CD4-positive, alpha-beta memory T cell (primary cell): ENCODE results near the gene CEP162. TPM values are rescaled to one million over a fixed set of nuclear protein-coding genes. Genes with fewer than 3 reads are reported as not detected.
"Not testable (repeated sequence)": the region's sequence is repeated elsewhere in the genome, so short reads cannot be mapped to it uniquely, and the experiment has no call there.

Experiments used
- CTCF ChIA-PET: fragments of 350-600 bp; sonication (Branson Sonifier 250); formaldehyde crosslinking; loops from one replicate; lab custom pipeline; 2021; ENCODE audit warnings: inconsistent platforms; ENCODE audit not compliant: partially characterized antibody; lab: Charles Lee
- POLR2A ChIA-PET: fragments of 350-600 bp; sonication (Branson Sonifier 250); formaldehyde crosslinking; loops from one replicate; lab custom pipeline; 2021; ENCODE audit not compliant: partially characterized antibody; lab: Charles Lee
- DNase-seq, 5 donors: peaks; one replicate each; pipeline versions ENCODE4 v3.0.0 to v3.0.0-alpha.2; 2020 to 2022; ENCODE audit warnings: mixed read lengths in 1 of 5
- H3K27ac ChIP-seq: one replicate; pipeline ENCODE4 v1.7.0; 2013; ENCODE audit warnings: low read depth, low read length
- H3K27me3 ChIP-seq: 2 replicates; pipeline ENCODE4 v1.7.0; 2013; ENCODE audit warnings: mild to moderate bottlenecking, low read length, moderate library complexity; ENCODE audit not compliant: insufficient read depth
- H3K36me3 ChIP-seq: 2 replicates; pipeline ENCODE4 v1.7.0; 2013; ENCODE audit warnings: mild to moderate bottlenecking, low read length, moderate library complexity; ENCODE audit not compliant: insufficient read depth
- H3K4me1 ChIP-seq: 2 replicates; pipeline ENCODE4 v1.7.0; 2013; ENCODE audit warnings: mild to moderate bottlenecking, low read length, moderate library complexity; ENCODE audit not compliant: insufficient read depth
- H3K4me3 ChIP-seq, 2 donors: one replicate each; pipeline ENCODE4 v1.7.0; 2013; ENCODE audit warnings: low read length in 2 of 2, mild to moderate bottlenecking in 1 of 2
- H3K9me3 ChIP-seq, 2 donors: one replicate each; pipeline ENCODE4 v1.7.0; 2013; ENCODE audit warnings: low read length in 2 of 2, control low read depth in 1 of 2; ENCODE audit not compliant: control insufficient read depth in 1 of 2
- H3K27ac Mint-ChIP-seq, 7 donors: one replicate each; pipeline ENCODE4 v1.8.0; 2020 to 2021; ENCODE audit warnings: mixed read lengths in 7 of 7, mild to moderate bottlenecking in 6 of 7, inconsistent platforms in 3 of 7, moderate library complexity in 3 of 7
- H3K27me3 Mint-ChIP-seq, 2 donors: one replicate each; pipeline ENCODE4 v1.8.0; 2020 to 2021; ENCODE audit warnings: mixed read lengths in 2 of 2
- H3K36me3 Mint-ChIP-seq, 2 donors: one replicate each; pipeline ENCODE4 v1.8.0; 2020 to 2021; ENCODE audit warnings: mixed read lengths in 2 of 2, inconsistent platforms in 1 of 2, mild to moderate bottlenecking in 1 of 2
- H3K4me1 Mint-ChIP-seq, 4 donors: one replicate each; pipeline ENCODE4 v1.8.0; 2020 to 2021; ENCODE audit warnings: mixed read lengths in 4 of 4, mild to moderate bottlenecking in 1 of 4
- H3K4me3 Mint-ChIP-seq, 8 donors: one replicate each; pipeline ENCODE4 v1.8.0; 2020 to 2021; ENCODE audit warnings: mixed read lengths in 8 of 8, mild to moderate bottlenecking in 7 of 8, moderate library complexity in 6 of 8, inconsistent platforms in 3 of 8
- H3K9me3 Mint-ChIP-seq, 8 donors: one replicate each; pipeline ENCODE4 v1.8.0; 2020 to 2021; ENCODE audit warnings: mixed read lengths in 8 of 8, mild to moderate bottlenecking in 5 of 8, inconsistent platforms in 3 of 8, moderate library complexity in 1 of 8
- intact Hi-C: fragments of 100-400 bp; cut with micrococcal nuclease; formaldehyde crosslinking; loops from one replicate; pipeline ENCODE4 v1.15.1; 2023
- polyA plus RNA-seq, 2 donors: library from polyadenylated mRNA; unstranded; fragments of 300-500 nt; fragmentation: Illumina TruSeq; gene quantifications; one replicate each; pipeline ENCODE4 v1.2.3, GENCODE V29; 2021
- total RNA-seq, 2 experiments: library from RNA; stranded (reverse); gene quantifications; one replicate each; pipeline ENCODE4 v1.2.3, GENCODE V29; 2021

CEP162 gene
- total and polyA plus RNA-seq, 4 experiments from 2014 or later: 0.60 to 10.4 (median 8.7) TPM

GRCh38 chr6:84255641-84256040, 28.2 kb upstream of the CEP162 start:
- Histone ChIP-seq H3K27me3 (no peaks in the 10 kb centered on the region), H3K4me3 (no peak overlapping the region), H3K36me3 (no peaks in the 10 kb centered on the region), H3K4me1 (no peaks in the 10 kb centered on the region), H3K9me3 (no peaks in the 10 kb centered on the region), H3K27ac (no peak overlapping the region)
- intact Hi-C loops: no loop called here
- H3K36me3 Mint-ChIP-seq: no peaks in the 10 kb centered on the region
- ChIA-PET POLR2A (no interaction called here), CTCF (no interaction called here)
- H3K4me1 Mint-ChIP-seq: peaks cover 0 to 2% (median 0%) of the 10 kb centered on the region in 4 donors
- H3K27me3 Mint-ChIP-seq: peaks cover 14 to 24% of the 10 kb centered on the region in 2 donors
- no peak overlapping the region for H3K4me3 Mint-ChIP-seq
- H3K27ac Mint-ChIP-seq: no peak overlapping the region
- DNase-seq: no peak
- H3K9me3 Mint-ChIP-seq: no peaks in the 10 kb centered on the region

DNA sequence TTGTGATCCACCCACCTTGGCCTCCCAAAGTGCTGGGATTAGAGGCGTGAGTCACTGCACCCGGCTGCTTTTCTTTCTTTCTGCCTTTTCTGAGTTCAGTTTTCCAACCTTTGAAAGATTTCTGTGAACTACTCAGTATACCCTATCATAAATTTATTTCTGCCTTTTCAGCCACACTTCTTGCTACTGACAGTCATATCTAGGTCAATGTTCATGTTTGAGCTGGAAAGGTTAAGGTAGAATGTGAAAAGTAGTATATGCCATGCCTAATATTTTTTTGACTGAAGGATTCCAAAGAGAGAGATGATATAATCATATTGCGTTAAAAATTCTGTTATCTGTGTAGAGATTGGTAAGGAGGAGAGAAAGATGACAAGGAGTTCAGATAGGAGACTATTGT, 25.9 kb upstream of the CEP162 start:
- peaks cover 16 to 22% of the 10 kb centered on the region in 2 donors for H3K27me3 Mint-ChIP-seq
- POLR2A ChIA-PET: no interaction called here
- Histone ChIP-seq H3K9me3 (no peaks in the 10 kb centered on the region), H3K27ac (no peak overlapping the region), H3K4me3 (no peak overlapping the region), H3K36me3 (no peaks in the 10 kb centered on the region), H3K4me1 (no peaks in the 10 kb centered on the region), H3K27me3 (no peaks in the 10 kb centered on the region)
- peak overlapping the region in 1 of 8 donors; percentile 9 for H3K4me3 Mint-ChIP-seq
- intact Hi-C loops: no loop called here
- no peaks in the 10 kb centered on the region for H3K9me3 Mint-ChIP-seq
- H3K4me1 Mint-ChIP-seq: no peaks in the 10 kb centered on the region
- no peak overlapping the region for H3K27ac Mint-ChIP-seq
- DNase-seq: no peak
- CTCF ChIA-PET: interaction anchor here (0.7 kb wide), 1 partner anchor 8 kb away, joined by 3 read pairs; no protein-coding TSS in a partner anchor
- H3K36me3 Mint-ChIP-seq: no peaks in the 10 kb centered on the region

DNA sequence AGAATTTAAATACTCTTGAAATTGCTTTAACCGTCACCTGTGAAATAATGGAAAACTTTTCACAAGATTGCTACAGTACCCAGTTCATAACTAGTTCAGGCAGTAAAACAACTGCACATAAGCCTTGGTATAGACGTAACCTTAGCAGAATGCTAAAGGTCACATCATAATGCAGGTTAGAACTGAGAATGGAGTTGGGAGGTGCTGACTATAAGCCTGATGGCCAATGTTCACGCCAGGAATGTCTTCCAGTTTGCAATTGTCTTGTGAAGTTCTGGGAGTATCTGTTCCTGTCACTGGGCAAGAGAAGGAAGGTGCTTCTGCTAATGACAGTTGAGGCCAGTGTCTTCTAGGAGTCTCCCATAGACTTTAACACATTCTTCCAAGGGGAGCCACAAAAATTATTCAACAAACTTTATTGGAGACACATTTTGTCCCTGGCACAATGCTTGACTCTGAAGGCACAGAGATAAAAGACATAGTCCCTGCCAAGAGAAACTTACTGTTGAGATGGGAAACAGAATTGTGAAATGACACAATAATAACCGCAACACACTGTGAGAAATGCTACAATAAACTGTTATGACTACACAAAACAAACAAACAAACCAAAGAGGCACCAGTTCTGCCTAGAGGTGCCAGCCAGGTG, 24.6 kb upstream of the CEP162 start:
- H3K4me3 ChIP-seq: no peak overlapping the region
- H3K9me3 Mint-ChIP-seq: no peaks in the 10 kb centered on the region
- intact Hi-C loops: no loop called here
- DNase-seq: no peak
- no peak overlapping the region for H3K27ac Mint-ChIP-seq
- H3K4me1 ChIP-seq: no peaks in the 10 kb centered on the region
- H3K36me3 ChIP-seq: no peaks in the 10 kb centered on the region
- no peaks in the 10 kb centered on the region for H3K36me3 Mint-ChIP-seq
- H3K27me3 Mint-ChIP-seq: peaks cover 14 to 22% of the 10 kb centered on the region in 2 donors
- H3K27me3 ChIP-seq: no peaks in the 10 kb centered on the region
- H3K27ac ChIP-seq: no peak overlapping the region
- no peaks in the 10 kb centered on the region for H3K9me3 ChIP-seq
- H3K4me1 Mint-ChIP-seq: no peaks in the 10 kb centered on the region
- CTCF ChIA-PET: no interaction called here
- no peak overlapping the region for H3K4me3 Mint-ChIP-seq
- POLR2A ChIA-PET: no interaction called here

- H3K36me3 Mint-ChIP-seq: no peaks in the 10 kb centered on the region
- H3K27ac Mint-ChIP-seq: no peak overlapping the region
- CTCF ChIA-PET: interaction anchor here (1.3 kb wide), 1 partner anchor 21 kb away, joined by 3 read pairs; no protein-coding TSS in a partner anchor
- Histone ChIP-seq H3K4me1 (no peaks in the 10 kb centered on the region), H3K27me3 (no peaks in the 10 kb centered on the region), H3K4me3 (no peak overlapping the region), H3K27ac (no peak overlapping the region), H3K36me3 (no peaks in the 10 kb centered on the region), H3K9me3 (no peaks in the 10 kb centered on the region)
- POLR2A ChIA-PET: no interaction called here
- no peak overlapping the region for H3K4me3 Mint-ChIP-seq
- H3K4me1 Mint-ChIP-seq: no peaks in the 10 kb centered on the region
- peaks cover 10 to 16% of the 10 kb centered on the region in 2 donors for H3K27me3 Mint-ChIP-seq
- intact Hi-C loops: no loop called here
- no peak for DNase-seq
- H3K9me3 Mint-ChIP-seq: no peaks in the 10 kb centered on the region
Measured at GRCh38 chr6:84249724-84250123, 22.3 kb upstream of the CEP162 start.

- H3K4me1 Mint-ChIP-seq, CTCF ChIA-PET: not testable (repeated sequence)
Measured at GRCh38 chr6:84244416-84245081, 17.1 kb upstream of the CEP162 start.

GRCh38 chr6:84243240-84243639, 15.8 kb upstream of the CEP162 start:
- Histone ChIP-seq H3K27me3 (no peaks in the 10 kb centered on the region), H3K4me3 (no peak overlapping the region), H3K36me3 (no peaks in the 10 kb centered on the region), H3K9me3 (no peaks in the 10 kb centered on the region), H3K27ac (no peak overlapping the region), H3K4me1 (no peaks in the 10 kb centered on the region)
- ChIA-PET CTCF (interaction anchor here (1.2 kb wide), 1 partner anchor 15 kb away, joined by 3 read pairs; no protein-coding TSS in a partner anchor), POLR2A (no interaction called here)
- H3K4me1 Mint-ChIP-seq: no peaks in the 10 kb centered on the region
- H3K36me3 Mint-ChIP-seq: no peaks in the 10 kb centered on the region
- H3K9me3 Mint-ChIP-seq: peaks cover 0 to 2% (median 0%) of the 10 kb centered on the region in 8 donors
- H3K27me3 Mint-ChIP-seq: peaks cover 5 to 10% of the 10 kb centered on the region in 2 donors
- intact Hi-C loops: no loop called here
- no peak for DNase-seq
- no peak overlapping the region for H3K4me3 Mint-ChIP-seq
- no peak overlapping the region for H3K27ac Mint-ChIP-seq

More at GRCh38 chr6:84244416-84245081, 17.1 kb upstream of the CEP162 start:
- H3K27ac ChIP-seq, H3K36me3 ChIP-seq, H3K4me3 ChIP-seq, H3K4me3 Mint-ChIP-seq, DNase-seq, H3K9me3 Mint-ChIP-seq, H3K4me1 ChIP-seq, H3K27me3 ChIP-seq, H3K27me3 Mint-ChIP-seq, H3K36me3 Mint-ChIP-seq, POLR2A ChIA-PET, intact Hi-C loops, H3K27ac Mint-ChIP-seq, H3K9me3 ChIP-seq: not testable (repeated sequence)

DNA sequence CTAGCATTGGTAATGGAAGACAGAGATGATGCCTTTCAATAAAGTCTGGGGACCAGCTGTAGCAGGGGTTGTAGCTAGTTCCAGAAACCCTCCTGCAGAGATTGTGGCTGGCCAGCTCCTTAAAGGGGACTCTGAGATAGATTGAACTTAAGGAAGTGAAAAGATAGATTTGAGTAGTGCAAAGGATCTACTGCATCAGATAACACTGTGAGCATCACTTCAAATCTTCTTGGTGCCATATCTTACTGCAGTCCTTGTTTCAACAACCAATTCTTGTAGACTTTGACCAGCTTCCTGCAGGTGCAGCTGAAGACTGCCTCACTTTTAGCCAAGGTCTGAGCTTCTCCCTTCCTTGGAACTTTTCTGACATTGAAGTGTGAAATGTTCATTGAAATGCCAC, 14.8 kb upstream of the CEP162 start:
- Histone ChIP-seq H3K4me1 (no peaks in the 10 kb centered on the region), H3K9me3 (no peaks in the 10 kb centered on the region), H3K27me3 (no peaks in the 10 kb centered on the region), H3K4me3 (no peak overlapping the region), H3K36me3 (no peaks in the 10 kb centered on the region), H3K27ac (no peak overlapping the region)
- Mint-ChIP-seq H3K36me3 (no peaks in the 10 kb centered on the region), H3K27ac (no peak overlapping the region), H3K4me3 (no peak overlapping the region), H3K27me3 (peaks cover 5 to 10% of the 10 kb centered on the region in 2 donors), H3K4me1 (no peaks in the 10 kb centered on the region), H3K9me3 (peaks cover 0 to 5% (median under 1%) of the 10 kb centered on the region in 8 donors)
- POLR2A ChIA-PET: no interaction called here
- no peak for DNase-seq
- intact Hi-C loops: no loop called here
- CTCF ChIA-PET: interaction anchor here (1.2 to 1.3 kb wide), 3 partner anchors 14 to 19 kb away, joined by 3 to 4 read pairs (median 4); partner anchors contain the start of gene CEP162
